ENCODE measurements around the gene GLG1. TPM values are rescaled to one million over a fixed set of nuclear protein-coding genes. Genes with fewer than 3 reads are reported as not detected.

GLG1 gene
- total RNA-seq, 4 donors from 2014 or later, result 72.0 to 170 (median 105) TPM

- intact Hi-C loops (cut with DNase I; ENCODE audit: low total_unique reads) (no loop called here), in situ Hi-C loops (cut with MboI; ENCODE audit: low sequenced_read_pairs in 4 of 4) (loop anchor here in 1 of 4 donors (25.0 kb wide), 1 partner anchor 100 kb away; no protein-coding TSS in a partner anchor)
- Histone ChIP-seq H3K9me3 (no peaks in the 10 kb centered on the region), H3K27ac (no peak overlapping the region), H3K27me3 (no peaks in the 10 kb centered on the region), H3K4me1 (no peaks in the 10 kb centered on the region), H3K4me3 (no peak overlapping the region), H3K36me3 (peaks cover 0 to 97% of the 10 kb centered on the region in 2 donors)
- ATAC-seq, result no peak
- no peak for TF ChIP-seq POLR2A (IDR thresholded peaks at IDR 0.05)
- TF ChIP-seq CTCF (IDR thresholded peaks at IDR 0.05 in 4 of 5, conservative IDR thresholded peaks at IDR 0.05 in 1 of 5), result no peak
- DNase-seq, result no peak
Measured at GRCh38 chr16:74461826-74462225, 145.1 kb downstream of the GLG1 start.

- Histone ChIP-seq H3K9me3 (no peaks in the 10 kb centered on the region), H3K27me3 (no peaks in the 10 kb centered on the region), H3K36me3 (peaks cover 4 to 97% of the 10 kb centered on the region in 2 donors), H3K27ac (no peak overlapping the region), H3K4me1 (no peaks in the 10 kb centered on the region), H3K4me3 (no peak overlapping the region)
- DNase-seq (no peak), ATAC-seq (no peak)
- intact Hi-C loops (cut with DNase I; ENCODE audit: low total_unique reads), result no loop called here
- in situ Hi-C loops (cut with MboI; ENCODE audit: low sequenced_read_pairs in 4 of 4), result loop anchor here in 1 of 4 donors (25.0 kb wide), 1 partner anchor 98 kb away; no protein-coding TSS in a partner anchor
- TF ChIP-seq POLR2A (IDR thresholded peaks at IDR 0.05), result no peak
Measured at GRCh38 chr16:74460542-74460941, 146.4 kb downstream of the GLG1 start.

GRCh38 chr16:74456290-74456625 is 150.7 kb downstream of the GLG1 start:
- in situ Hi-C loops (cut with MboI; ENCODE audit: low sequenced_read_pairs in 4 of 4), result loop anchor here in 1 of 4 donors (25.0 kb wide), 1 partner anchor 94 kb away; no protein-coding TSS in a partner anchor
- H3K9me3 ChIP-seq, result no peaks in the 10 kb centered on the region
- DNase-seq (no peak), ATAC-seq (no peak)
- no peaks in the 10 kb centered on the region for H3K27me3 ChIP-seq
- no peaks in the 10 kb centered on the region for H3K4me1 ChIP-seq
- intact Hi-C loops (cut with DNase I; ENCODE audit: low total_unique reads), result no loop called here
- no peak overlapping the region for H3K27ac ChIP-seq
- TF ChIP-seq POLR2A (IDR thresholded peaks at IDR 0.05) (no peak), CTCF (IDR thresholded peaks at IDR 0.05 in 4 of 5, conservative IDR thresholded peaks at IDR 0.05 in 1 of 5) (no peak)
- peaks cover 4 to 84% of the 10 kb centered on the region in 2 donors for H3K36me3 ChIP-seq
- no peak overlapping the region for H3K4me3 ChIP-seq

DNA sequence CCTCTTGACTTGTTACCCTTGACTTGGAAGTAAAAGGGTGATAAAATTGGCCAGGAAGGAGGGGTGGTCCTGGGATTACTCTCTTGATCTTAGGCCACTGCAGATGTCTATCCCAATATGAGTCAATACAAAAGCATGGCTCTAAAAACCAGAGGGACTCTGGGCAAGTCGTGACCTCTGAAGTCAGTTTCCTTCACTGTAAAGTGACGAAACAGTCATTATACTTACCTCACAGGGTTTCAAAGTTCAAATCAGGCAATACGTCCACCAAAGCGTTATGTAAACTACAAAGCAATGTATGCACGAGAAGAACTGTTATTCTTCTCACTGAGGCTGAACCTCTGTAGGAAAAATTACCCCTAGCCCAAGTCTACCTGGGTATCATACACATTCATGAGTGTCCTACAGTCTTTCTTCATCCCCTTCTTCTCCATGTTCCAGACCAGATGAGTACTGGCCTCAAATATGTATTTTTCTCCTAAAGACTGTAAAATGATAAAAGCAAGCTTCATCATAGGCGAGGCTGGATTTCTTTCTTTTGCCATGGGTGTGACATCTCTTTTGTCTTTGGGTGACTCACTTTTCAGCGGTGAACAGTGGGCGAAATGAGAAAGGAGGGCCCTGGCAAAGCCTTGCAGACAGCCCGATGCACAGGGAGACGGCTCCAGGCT is 151.2 kb downstream of the GLG1 start:
- H3K4me1 ChIP-seq, result peaks cover 0 to under 1% of the 10 kb centered on the region in 2 donors
- ATAC-seq, result no peak
- DNase-seq, result no peak
- intact Hi-C loops (cut with DNase I; ENCODE audit: low total_unique reads), result no loop called here
- H3K36me3 ChIP-seq, result peaks cover 4 to 85% of the 10 kb centered on the region in 2 donors
- no peak overlapping the region for H3K4me3 ChIP-seq
- H3K27ac ChIP-seq, result no peak overlapping the region
- H3K9me3 ChIP-seq, result no peaks in the 10 kb centered on the region
- in situ Hi-C loops (cut with MboI; ENCODE audit: low sequenced_read_pairs in 4 of 4), result loop anchor here in 1 of 4 donors (25.0 kb wide), 1 partner anchor 93 kb away; no protein-coding TSS in a partner anchor
- no peaks in the 10 kb centered on the region for H3K27me3 ChIP-seq
- TF ChIP-seq POLR2A (IDR thresholded peaks at IDR 0.05), result no peak
- TF ChIP-seq CTCF (IDR thresholded peaks at IDR 0.05 in 4 of 5, conservative IDR thresholded peaks at IDR 0.05 in 1 of 5), result no peak

DNA sequence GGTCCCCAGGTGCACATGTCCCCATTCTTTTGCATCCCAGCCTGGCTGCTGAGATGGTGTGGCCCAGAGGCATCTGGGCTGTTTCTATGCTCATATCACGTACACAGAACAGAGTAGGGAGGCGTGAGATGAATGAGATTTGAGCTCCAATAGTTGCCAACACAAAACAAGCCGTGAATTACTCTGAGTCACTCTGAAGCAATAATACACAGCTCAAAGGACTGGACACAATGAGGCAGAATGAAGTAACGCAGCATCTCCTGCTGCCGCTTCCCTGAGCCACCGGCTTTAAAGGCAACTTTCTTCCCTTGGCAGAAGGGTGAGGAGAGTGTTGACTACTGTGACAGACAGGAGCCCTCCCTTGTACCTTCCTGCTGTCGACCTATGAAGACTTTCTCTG is 151.7 kb downstream of the GLG1 start:
- Histone ChIP-seq H3K9me3 (no peaks in the 10 kb centered on the region), H3K27ac (no peak overlapping the region), H3K4me1 (peaks cover 2 to 6% of the 10 kb centered on the region in 2 donors), H3K36me3 (peaks cover 4 to 85% of the 10 kb centered on the region in 2 donors), H3K4me3 (no peak overlapping the region), H3K27me3 (no peaks in the 10 kb centered on the region)
- no peak for DNase-seq
- ATAC-seq, result no peak
- TF ChIP-seq POLR2A (IDR thresholded peaks at IDR 0.05) (no peak), CTCF (IDR thresholded peaks at IDR 0.05 in 4 of 5, conservative IDR thresholded peaks at IDR 0.05 in 1 of 5) (no peak)
- intact Hi-C loops (cut with DNase I; ENCODE audit: low total_unique reads), result no loop called here
- in situ Hi-C loops (cut with MboI; ENCODE audit: low sequenced_read_pairs in 4 of 4), result loop anchor here in 1 of 4 donors (25.0 kb wide), 1 partner anchor 93 kb away; no protein-coding TSS in a partner anchor
